PFSK-1 (cell line): ENCODE data around the gene RBX1.

Experiments
- FOXP2 ChIP-seq: optimal IDR thresholded peaks from 2 replicates; pipeline ENCODE3; 2011; ENCODE audit warnings: borderline replicate concordance, control low read depth, inconsistent platforms; ENCODE audit not compliant: insufficient read depth; ENCODE audit errors: extremely low read length, extremely low read depth
- POLR2AphosphoS5 ChIP-seq: IDR thresholded peaks from 2 replicates; pipeline ENCODE4 v1.6.1; 2012; ENCODE audit warnings: low read depth, mild to moderate bottlenecking, control low read depth, low read length, moderate library complexity

DNA sequence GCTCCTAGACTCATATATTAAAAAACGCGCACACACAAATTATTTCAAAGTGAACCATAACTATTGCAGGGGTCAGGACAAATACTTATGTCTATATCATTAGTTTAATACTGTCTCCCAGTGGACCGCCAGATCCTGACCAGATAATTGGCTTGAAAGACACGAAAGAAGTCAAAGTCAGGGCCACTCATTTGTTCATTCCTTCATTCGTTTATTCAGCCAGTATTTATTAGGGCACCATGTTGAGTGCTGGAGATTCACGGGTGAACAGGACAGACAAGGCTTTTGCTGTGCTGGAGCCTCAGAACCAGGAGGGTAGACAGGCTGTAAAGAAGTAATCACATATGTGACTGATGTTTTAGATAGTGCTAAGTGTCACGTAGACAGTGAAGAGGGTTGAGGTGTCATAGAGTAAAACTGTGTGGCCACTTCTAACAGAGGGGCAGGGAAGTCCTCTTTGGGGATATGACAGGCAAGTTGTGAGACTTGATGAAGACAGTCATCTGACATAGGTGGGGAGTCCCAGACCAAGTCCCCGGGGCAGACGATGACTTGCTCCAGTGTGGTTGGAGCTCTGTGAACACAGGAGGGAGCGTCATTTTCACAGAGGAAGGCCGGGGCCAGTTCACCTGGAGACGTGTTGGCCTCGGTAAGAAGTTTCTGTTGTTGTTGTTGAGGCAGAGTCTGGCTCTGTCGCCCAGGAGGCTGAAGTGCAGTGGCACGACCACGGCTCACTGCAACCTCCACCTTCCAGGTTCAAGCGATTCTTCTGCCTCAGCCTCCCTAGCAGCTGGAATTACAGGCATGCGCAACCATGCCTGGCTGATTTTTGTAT, 25.9 kb downstream of the RBX1 start:
- no peak for TF ChIP-seq FOXP2
- no peak for TF ChIP-seq POLR2AphosphoS5
